Omental fat pad (tissue), 4 donors: ENCODE results near the gene NT5C3B. TPM values are rescaled to one million over a fixed set of nuclear protein-coding genes. Genes with fewer than 3 reads are reported as not detected.
"Not testable (repeated sequence)": the region's sequence is repeated elsewhere in the genome, so short reads cannot be mapped to it uniquely, and the experiment has no call there.

ENCODE experiments used
- ATAC-seq: fragments of 150-250 bp; one replicate; pipeline ENCODE4 v1.9.1; 2016; ENCODE audit warnings: mild to moderate bottlenecking, moderate library complexity; ENCODE audit not compliant: low FRiP score
- DNase-seq: peaks from one replicate; pipeline ENCODE4 v3.0.0-alpha.2; 2019; ENCODE audit warnings: low spot score
- total RNA-seq, 4 donors: library from RNA; depleted of rRNA; stranded (reverse); fragments of >200 nt; gene quantifications; one replicate each; pipeline ENCODE4 v1.1.0, GENCODE V29; 2016
- TF ChIP-seq, protein P1 (sequence below), 3 donors: fragments of 450-650 bp; IDR thresholded peaks; one replicate each; pipeline ENCODE4 v1.5.1; 2016 to 2017; ENCODE audit warnings: antibody characterized with exemption in 3 of 3, mild to moderate bottlenecking in 3 of 3, moderate library complexity in 2 of 3

The NT5C3B gene
- total RNA-seq, 4 donors from 2014 or later: 35.5 to 65.9 (median 42.5) TPM

DNA sequence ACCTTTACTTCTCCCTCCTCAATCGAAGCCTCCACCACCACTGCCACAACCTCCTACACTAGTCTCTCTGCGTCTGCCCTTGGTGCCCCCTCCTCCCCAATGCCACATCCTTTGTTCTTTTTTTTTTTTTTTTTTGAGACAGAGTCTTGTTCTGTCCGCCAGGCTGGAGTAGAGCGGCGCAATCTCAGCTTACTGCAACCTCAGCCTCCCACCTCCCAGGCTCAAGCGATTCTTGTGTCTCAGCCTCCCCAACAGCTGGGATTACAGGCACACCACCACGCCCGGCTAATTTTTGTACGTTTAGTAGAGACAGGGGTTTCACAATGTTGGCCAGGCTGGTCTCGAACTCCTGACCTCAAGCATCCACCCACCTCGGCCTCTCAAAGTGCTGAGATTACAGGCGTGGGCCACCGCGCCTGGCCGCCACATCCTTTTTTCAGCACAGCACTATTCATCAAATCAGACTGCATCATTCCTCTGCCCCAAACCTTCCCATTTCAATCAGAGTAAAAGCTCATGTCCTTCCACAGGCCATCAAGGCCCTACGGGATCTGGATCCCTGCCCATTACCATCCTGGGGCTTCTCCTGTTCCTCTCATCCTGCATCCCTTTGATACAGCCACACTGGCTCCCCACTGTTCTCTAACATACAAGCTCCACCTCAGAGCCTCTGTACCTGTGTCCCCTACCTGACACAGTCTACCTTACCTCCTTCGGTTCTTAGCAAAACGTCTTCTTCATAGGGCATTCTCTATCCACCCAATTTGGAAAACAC lies 27.2 kb upstream of the NT5C3B start:
- TF ChIP-seq, protein P1, sequence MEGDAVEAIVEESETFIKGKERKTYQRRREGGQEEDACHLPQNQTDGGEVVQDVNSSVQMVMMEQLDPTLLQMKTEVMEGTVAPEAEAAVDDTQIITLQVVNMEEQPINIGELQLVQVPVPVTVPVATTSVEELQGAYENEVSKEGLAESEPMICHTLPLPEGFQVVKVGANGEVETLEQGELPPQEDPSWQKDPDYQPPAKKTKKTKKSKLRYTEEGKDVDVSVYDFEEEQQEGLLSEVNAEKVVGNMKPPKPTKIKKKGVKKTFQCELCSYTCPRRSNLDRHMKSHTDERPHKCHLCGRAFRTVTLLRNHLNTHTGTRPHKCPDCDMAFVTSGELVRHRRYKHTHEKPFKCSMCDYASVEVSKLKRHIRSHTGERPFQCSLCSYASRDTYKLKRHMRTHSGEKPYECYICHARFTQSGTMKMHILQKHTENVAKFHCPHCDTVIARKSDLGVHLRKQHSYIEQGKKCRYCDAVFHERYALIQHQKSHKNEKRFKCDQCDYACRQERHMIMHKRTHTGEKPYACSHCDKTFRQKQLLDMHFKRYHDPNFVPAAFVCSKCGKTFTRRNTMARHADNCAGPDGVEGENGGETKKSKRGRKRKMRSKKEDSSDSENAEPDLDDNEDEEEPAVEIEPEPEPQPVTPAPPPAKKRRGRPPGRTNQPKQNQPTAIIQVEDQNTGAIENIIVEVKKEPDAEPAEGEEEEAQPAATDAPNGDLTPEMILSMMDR (IDR thresholded peaks at IDR 0.05): no peak
- DNase-seq (no peak), ATAC-seq (no peak)

DNA sequence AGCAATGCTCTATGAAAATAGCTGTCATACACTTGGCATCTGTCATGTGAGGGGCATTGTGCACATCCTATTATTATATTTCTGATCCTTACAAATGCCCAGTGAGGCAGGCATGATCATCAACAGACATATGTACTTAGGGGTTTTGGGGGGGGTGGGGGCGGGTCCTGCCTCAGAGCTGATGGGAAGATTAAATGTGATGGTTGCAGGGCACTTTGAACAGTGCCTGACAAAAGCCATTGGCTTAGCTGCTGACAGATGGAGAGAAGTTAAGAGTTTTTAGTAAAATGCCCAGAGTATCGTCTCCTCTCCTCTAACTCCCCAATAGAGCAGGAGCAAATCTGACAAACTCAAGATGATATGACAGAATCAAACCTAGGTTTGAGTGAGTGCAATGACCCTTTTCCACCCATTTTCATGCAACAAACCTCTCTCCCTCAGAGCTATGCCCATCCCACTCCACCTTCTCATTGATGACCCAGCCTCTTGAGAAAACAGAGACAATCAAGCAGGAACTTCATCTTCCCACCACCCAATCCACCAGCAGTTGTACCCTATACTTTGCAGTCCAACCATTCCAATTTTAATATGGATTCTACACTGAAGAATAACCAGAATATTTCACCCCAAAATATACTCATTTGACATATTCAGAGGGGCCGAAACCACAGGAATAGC lies 24.4 kb upstream of the NT5C3B start:
- TF ChIP-seq, protein P1 (IDR thresholded peaks at IDR 0.05): no peak
- no peak for ATAC-seq
- no peak for DNase-seq

DNA sequence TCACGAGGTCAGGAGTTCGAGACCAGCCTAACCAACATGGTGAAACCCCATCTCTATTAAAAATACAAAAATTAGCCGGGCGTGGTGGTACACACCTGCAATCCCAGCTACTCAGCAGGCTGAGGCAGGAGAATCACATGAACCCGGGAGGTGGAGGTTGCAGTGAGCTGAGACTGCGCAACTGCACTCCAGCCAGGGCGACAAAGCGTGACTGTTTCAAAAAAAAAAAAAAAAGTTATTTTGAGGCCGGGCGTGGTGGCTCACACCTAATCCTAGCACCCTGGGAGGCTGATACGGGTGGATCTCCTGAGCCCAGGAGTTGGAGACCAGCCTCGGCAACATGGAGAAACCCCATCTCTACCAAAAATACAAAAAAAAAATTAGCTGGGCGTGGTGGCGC lies 15.3 kb upstream of the NT5C3B start:
- DNase-seq: not testable (repeated sequence)

DNA sequence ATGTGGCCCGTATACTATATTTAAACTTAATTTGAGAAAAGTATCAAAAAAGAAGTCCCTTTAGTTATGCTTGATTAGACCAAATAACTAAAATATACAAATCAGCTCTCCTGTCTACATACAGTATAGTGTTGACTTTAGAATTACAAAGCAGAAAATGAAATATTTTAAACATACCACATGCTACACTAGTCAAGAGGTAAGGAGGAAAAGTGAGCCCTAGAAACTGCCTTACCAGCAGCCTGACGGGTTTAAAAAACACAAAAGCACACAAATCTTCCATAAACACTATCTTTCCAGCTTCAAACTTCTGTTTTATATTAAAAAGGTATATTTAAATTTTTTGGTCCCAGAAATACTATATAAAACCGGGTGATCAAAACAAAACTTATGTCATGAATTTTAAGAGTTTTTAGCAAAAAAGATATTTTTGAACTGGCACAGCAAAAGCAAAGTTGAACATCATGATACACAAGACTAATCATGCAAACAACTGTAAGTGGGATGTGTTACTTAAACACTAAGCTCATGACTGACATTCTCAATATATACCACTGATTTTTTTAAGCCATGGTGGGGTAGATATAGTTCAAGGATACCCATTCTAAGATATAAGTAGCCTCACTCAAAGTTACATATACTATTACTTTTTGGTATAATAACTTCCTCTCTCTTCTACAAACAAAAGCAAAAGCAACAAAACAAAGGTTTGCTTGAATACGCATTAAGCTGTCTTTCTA lies 13.4 kb upstream of the NT5C3B start:
- ATAC-seq (no peak), DNase-seq (no peak)
- TF ChIP-seq, protein P1 (IDR thresholded peaks at IDR 0.05): no peak

More for the DNA sequence above, 15.3 kb upstream of the NT5C3B start:
- ATAC-seq: not testable (repeated sequence)

DNA sequence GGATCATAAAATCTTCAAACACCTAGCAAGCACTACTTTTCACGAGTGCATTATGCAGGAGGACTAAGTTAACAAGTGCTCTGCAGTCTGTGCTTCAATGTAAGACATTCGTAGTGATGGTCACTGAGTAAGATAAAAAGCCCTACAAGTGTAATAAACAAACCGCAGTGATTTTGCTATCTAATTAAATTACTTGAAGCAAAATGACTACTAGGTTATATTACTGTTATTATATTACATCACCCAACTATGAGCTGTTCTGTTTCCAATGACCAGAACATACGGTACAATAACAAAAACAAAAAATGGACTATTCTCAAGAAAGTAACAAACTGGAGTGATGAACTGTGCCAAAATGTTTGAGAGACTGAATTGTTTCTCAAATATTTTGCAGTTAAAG lies 12.8 kb upstream of the NT5C3B start:
- no peak for ATAC-seq
- DNase-seq: no peak
- TF ChIP-seq, protein P1 (IDR thresholded peaks at IDR 0.05): no peak

DNA sequence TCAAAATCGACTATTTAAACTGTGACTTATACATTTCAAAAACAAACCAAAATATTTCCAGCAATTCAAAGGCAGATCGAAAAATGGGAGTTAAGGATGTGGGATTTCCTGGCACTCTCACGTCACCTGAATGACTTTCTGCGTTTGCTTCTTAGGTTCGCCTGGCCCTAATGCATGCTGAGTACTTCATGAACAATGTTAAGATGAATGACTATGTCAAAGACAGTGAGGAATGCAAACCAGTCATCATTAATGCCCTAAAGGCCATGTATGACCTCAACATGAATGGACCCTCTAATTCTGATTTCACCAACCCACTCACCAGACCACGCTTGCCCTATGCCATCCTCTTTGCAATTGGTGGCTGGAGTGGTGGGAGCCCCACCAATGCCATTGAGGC lies 8.9 kb upstream of the NT5C3B start:
- no peak for DNase-seq
- TF ChIP-seq, protein P1 (IDR thresholded peaks at IDR 0.05): no peak
- ATAC-seq: no peak

DNA sequence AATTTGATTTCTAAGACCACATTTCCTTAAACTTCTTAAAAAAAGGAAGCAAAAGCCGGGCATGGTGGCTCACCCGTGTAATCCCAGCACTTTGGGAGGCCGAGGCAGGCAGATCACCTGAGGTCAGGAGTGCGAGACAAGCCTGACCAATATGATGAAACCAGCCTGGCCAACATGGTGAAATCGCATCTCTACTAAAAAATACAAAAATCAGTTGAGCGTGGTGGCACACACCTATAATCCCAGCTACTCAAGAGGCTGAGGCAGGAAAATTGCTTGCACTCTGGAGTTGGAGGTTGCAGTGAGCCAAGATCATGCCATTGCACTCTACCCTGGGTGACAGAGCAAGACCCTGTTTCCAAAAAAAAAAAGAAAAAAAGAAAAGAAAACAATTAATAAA lies 4.7 kb upstream of the NT5C3B start:
- not testable (repeated sequence) for DNase-seq, ATAC-seq

DNA sequence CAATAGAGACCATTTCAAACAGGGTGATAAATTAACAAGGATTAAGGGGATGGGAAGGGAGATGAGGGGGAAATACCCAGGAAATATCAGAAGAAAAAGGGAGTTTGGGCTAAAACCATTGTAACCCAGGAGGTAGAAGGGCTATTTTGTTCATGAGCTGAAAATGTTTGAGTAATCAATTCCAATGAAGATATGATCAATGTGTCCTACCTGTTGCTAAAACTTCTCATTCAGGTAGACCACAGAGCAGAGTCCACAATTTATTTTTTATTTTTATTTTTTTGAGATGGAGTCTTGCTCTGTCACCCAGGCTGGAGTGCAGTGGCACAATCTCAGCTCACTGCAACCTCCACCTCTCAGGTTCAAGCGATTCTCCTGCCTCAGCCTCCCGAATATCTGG lies 3.4 kb upstream of the NT5C3B start:
- DNase-seq, ATAC-seq: not testable (repeated sequence)
